NT2/D1 (cell line): ENCODE data around the gene KLHL40.
"Not testable (repeated sequence)": the region's sequence is repeated elsewhere in the genome, so short reads cannot be mapped to it uniquely, and the experiment has no call there.

ENCODE experiments used
- DNase-seq: peaks from one replicate; pipeline ENCODE4 v3.0.0-alpha.2; 2011; ENCODE audit warnings: low read depth, low spot score
- H3K27me3 ChIP-seq: 2 replicates; pipeline ENCODE4 v1.6.0; 2011; ENCODE audit warnings: mild to moderate bottlenecking; ENCODE audit not compliant: insufficient read length, insufficient read depth
- H3K36me3 ChIP-seq: 2 replicates; pipeline ENCODE4 v1.6.1; 2011; ENCODE audit warnings: mild to moderate bottlenecking, low read length, mixed read lengths; ENCODE audit not compliant: insufficient read depth, insufficient read length
- H3K4me1 ChIP-seq: 2 replicates; pipeline ENCODE4 v1.5.1; 2011; ENCODE audit not compliant: insufficient read depth, insufficient read length
- H3K4me3 ChIP-seq: 2 replicates; pipeline ENCODE4 v1.5.1; 2011; ENCODE audit warnings: low read depth; ENCODE audit not compliant: insufficient read length
- H3K9ac ChIP-seq: 2 replicates; pipeline ENCODE4 v1.6.0; 2011; ENCODE audit warnings: low read depth; ENCODE audit not compliant: insufficient read length
- H3K9me3 ChIP-seq: 2 replicates; pipeline ENCODE4 v1.5.1; 2011; ENCODE audit warnings: mild to moderate bottlenecking, low read length; ENCODE audit not compliant: insufficient read depth
- SUZ12 ChIP-seq: IDR thresholded peaks from 2 replicates; pipeline ENCODE4 v1.6.1; 2011; ENCODE audit not compliant: insufficient read length, insufficient read depth; ENCODE audit errors: extremely low read depth
- YY1 ChIP-seq: IDR thresholded peaks from 2 replicates; pipeline ENCODE4 v1.6.1; 2011; ENCODE audit not compliant: insufficient read length, insufficient read depth
- ZNF274 ChIP-seq: IDR thresholded peaks from 2 replicates; pipeline ENCODE4 v1.6.1; 2011; ENCODE audit warnings: mild to moderate bottlenecking, low read depth, low read length

The KLHL40 gene

DNA sequence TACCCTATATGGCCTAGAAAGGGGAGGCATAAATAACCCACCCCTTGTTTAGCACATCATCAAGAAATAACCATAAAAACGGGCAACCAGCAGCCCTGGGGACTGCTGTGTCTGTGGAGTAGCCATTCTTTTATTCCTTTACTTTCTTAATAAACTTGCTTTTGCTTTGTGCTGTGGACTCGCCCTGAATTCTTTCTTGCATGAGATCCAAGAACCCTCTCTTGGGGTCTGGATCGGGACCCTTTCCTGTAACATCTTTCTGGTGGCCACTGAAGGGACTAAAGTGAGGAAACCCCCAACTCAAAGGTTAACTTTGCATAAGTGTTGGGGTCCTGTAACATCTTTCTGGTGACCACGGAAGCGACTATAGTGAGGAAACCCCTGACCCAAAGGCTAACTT, 33.0 kb downstream of the KLHL40 start:
- Histone ChIP-seq H3K9me3 (no peaks in the 10 kb centered on the region), H3K27me3 (no peaks in the 10 kb centered on the region), H3K4me3 (no peak overlapping the region), H3K9ac (no peak overlapping the region), H3K4me1 (no peaks in the 10 kb centered on the region), H3K36me3 (no peaks in the 10 kb centered on the region)
- no peak for DNase-seq
- no peak for TF ChIP-seq ZNF274
- TF ChIP-seq SUZ12, result no peak
- no peak for TF ChIP-seq YY1

DNA sequence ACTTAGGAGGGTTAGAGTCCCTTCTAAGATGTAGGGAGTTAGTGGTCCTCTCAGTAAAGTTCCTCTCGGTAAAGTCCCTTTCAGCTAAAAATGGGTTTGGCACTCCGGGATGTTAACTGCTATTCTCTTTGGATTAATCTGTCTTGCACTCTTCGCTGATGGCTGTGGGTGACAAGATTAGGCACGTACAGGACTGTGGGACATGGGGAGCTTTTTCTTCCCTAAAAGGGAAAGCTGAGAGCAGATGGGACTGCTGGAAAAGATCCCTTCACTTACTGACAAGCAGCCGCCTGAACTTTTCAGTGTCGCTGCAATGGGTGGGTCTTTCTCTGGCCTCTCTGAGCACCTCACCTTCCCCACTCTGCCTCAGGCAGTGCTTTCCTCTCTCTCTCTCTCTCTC, 33.7 kb downstream of the KLHL40 start:
- Histone ChIP-seq H3K4me1 (no peaks in the 10 kb centered on the region), H3K9ac (no peak overlapping the region), H3K4me3 (no peak overlapping the region), H3K36me3 (no peaks in the 10 kb centered on the region), H3K27me3 (no peaks in the 10 kb centered on the region), H3K9me3 (no peaks in the 10 kb centered on the region)
- DNase-seq, result no peak
- TF ChIP-seq SUZ12 (no peak), ZNF274 (no peak), YY1 (no peak)

DNA sequence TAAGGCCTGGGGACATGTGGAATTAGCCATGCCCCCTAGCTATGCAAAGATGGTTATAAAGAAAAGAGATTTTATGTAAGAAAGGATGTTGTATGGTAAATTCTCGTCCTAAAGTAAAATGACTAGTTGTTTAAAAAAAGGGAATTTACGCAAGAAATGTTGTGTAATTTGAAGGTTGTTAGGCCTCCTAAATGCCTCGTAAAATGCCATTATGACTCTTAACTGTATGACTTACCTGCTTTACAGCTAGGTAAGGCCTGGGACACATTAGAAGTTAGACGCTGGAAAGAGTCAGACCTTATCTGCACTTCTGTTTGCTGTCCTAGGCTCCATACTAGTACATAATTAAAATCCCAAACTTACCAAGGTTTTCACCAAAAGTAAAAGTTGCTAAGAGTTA, 34.8 kb downstream of the KLHL40 start:
- no peak overlapping the region for H3K9ac ChIP-seq
- H3K4me1 ChIP-seq, result no peaks in the 10 kb centered on the region
- no peaks in the 10 kb centered on the region for H3K9me3 ChIP-seq
- DNase-seq, result no peak
- TF ChIP-seq YY1, result no peak
- TF ChIP-seq SUZ12, result no peak
- no peaks in the 10 kb centered on the region for H3K27me3 ChIP-seq
- H3K36me3 ChIP-seq, result no peaks in the 10 kb centered on the region
- no peak overlapping the region for H3K4me3 ChIP-seq

DNA sequence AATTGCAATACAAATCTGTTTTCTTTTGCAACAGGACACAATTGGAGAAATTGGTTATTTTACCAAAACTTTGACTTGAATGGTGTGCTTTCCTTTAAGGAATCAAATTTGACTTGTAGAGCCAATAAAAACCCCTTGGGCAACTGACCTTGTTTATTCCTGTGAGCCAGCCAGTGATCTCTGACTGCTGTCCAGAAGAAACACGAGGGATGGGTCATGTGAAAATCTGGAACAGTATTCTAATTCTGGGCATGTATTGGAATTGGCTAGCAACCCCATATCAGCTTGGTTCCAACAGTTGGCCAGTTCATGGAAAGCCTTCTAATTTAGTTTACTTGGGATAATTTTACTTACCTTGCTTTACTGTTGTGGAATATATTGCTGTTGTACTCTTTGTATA, 36.4 kb downstream of the KLHL40 start:
- no peak for DNase-seq
- Histone ChIP-seq H3K9ac (no peak overlapping the region), H3K4me3 (no peak overlapping the region), H3K4me1 (no peaks in the 10 kb centered on the region), H3K9me3 (no peaks in the 10 kb centered on the region), H3K36me3 (no peaks in the 10 kb centered on the region), H3K27me3 (no peaks in the 10 kb centered on the region)
- TF ChIP-seq YY1 (no peak), ZNF274 (no peak), SUZ12 (no peak)

DNA sequence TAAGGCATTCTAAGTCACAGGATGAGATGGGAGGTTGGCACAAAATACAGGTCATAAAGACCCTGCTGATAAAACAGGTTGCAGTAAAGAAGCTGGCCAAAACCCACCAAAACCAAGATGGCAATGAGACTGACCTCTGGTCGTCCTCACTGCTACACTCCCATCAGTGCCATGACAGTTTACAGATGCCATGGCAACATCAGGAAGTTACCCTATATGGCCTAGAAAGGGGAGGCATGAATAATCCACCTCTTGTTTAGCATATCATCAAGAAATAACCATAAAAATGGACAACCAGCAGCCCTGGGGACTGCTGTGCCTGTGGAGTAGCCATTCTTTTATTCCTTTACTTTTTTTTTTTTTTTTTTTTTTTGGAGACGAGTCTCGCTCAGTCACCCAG, 37.1 kb downstream of the KLHL40 start:
- DNase-seq, H3K4me1 ChIP-seq, H3K27me3 ChIP-seq, H3K4me3 ChIP-seq, H3K9ac ChIP-seq, H3K9me3 ChIP-seq, H3K36me3 ChIP-seq: not testable (repeated sequence)

DNA sequence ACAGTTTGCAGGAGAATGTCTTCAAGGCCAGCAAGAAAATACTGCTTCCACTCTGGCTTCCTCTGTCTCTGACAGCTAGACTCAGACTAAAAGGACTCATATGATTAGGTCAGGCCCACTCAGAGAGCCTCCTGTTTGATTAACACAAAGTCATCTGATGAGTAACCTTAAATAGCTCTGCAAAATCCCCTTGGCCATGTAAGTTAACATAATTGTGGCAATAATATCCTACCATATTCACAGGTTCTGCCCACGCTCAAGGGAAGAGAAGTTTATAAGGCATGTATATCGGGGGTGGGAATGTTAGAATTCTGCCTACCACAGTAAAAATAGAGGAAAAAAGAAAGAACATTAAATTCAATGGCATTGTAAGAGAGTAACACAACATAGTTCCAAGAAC, 37.9 kb downstream of the KLHL40 start:
- H3K4me1 ChIP-seq, result no peaks in the 10 kb centered on the region
- H3K4me3 ChIP-seq, result no peak overlapping the region
- H3K36me3 ChIP-seq, result no peaks in the 10 kb centered on the region
- no peak for TF ChIP-seq SUZ12
- no peak for TF ChIP-seq YY1
- H3K9ac ChIP-seq, result no peak overlapping the region
- H3K27me3 ChIP-seq, result no peaks in the 10 kb centered on the region
- H3K9me3 ChIP-seq, result no peaks in the 10 kb centered on the region
- no peak for DNase-seq

DNA sequence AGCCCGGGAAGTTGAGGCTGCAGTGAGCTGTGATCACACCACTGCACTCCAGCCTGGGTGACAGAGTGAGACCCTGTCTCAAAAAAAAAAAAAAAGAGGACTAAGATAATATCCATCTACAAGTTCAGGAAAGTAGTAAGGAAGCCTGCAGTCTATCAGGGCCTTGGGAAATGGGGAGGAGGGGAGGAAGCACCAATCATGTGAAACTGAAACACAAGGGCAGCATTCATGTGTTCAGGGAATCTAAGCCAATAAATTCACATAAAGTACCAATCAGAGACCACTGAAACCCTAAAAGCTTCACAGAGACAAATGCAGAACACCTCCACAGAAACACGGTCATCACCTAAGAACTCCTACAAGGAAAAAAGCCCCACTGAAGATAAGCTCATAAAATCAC, 40.1 kb downstream of the KLHL40 start:
- peaks cover 5% of the 10 kb centered on the region; the same call in 1 of the 2 replicates for H3K9me3 ChIP-seq
- no peaks in the 10 kb centered on the region for H3K4me1 ChIP-seq
- DNase-seq, result no peak
- no peak overlapping the region for H3K9ac ChIP-seq
- TF ChIP-seq ZNF274, result no peak
- TF ChIP-seq SUZ12, result no peak
- TF ChIP-seq YY1, result no peak
- H3K4me3 ChIP-seq, result no peak overlapping the region
- H3K36me3 ChIP-seq, result no peaks in the 10 kb centered on the region
- no peaks in the 10 kb centered on the region for H3K27me3 ChIP-seq

DNA sequence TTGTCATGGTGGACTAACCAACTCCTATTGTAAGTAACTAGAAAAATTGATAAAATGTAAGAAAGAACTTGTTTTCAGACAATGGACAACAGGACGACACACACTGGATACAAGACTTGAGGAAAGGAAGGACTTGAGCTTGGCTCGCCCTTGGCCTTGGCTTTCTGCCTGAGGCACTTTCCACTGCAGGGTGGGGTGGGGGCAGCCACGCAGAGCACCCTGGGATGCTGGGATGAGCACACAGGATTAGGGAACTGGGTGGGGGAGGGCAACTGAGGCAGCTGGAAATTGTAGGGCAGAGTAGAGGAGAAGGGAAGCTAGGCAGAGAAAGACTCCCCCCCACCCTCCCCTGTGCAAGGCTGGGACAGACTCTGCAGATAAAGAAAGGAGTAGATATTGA, 42.7 kb downstream of the KLHL40 start:
- Histone ChIP-seq H3K9ac (no peak overlapping the region), H3K4me1 (peaks cover 14% of the 10 kb centered on the region), H3K36me3 (no peaks in the 10 kb centered on the region), H3K4me3 (no peak overlapping the region), H3K9me3 (peaks cover 5% of the 10 kb centered on the region; the same call in 1 of the 2 replicates), H3K27me3 (no peaks in the 10 kb centered on the region)
- TF ChIP-seq ZNF274, result no peak
- no peak for TF ChIP-seq SUZ12
- no peak for TF ChIP-seq YY1
- no peak for DNase-seq
